ENCODE measurements around the gene KATNA1.

The KATNA1 gene

GRCh38 chr6:149657441-149657840 lies 8.9 kb upstream of the KATNA1 start:
- DNase-seq (ENCODE audit: insufficient read length) (no peak), FAIRE-seq (no peak)
- TF ChIP-seq TAF1 (IDR thresholded peaks at IDR 0.05; ENCODE audit: borderline replicate concordance, low read depth, low read length) = no peak
- no peak for TF ChIP-seq POLR2AphosphoS5 (IDR thresholded peaks at IDR 0.05; ENCODE audit: low read depth, low read length)
- no peak for TF ChIP-seq POLR2A (IDR thresholded peaks at IDR 0.05; ENCODE audit: low read depth, low read length)

- peak; percentile 38 for FAIRE-seq
- TF ChIP-seq TAF1 (IDR thresholded peaks at IDR 0.05; ENCODE audit: borderline replicate concordance, low read depth, low read length) = no peak
- TF ChIP-seq POLR2AphosphoS5 (IDR thresholded peaks at IDR 0.05; ENCODE audit: low read depth, low read length) = no peak
- no peak for TF ChIP-seq POLR2A (IDR thresholded peaks at IDR 0.05; ENCODE audit: low read depth, low read length)
Observed at GRCh38 chr6:149651056-149651455, 2.5 kb upstream of the KATNA1 start.

GRCh38 chr6:149646599-149646998 lies 1.9 kb downstream of the KATNA1 start:
- FAIRE-seq (no peak), DNase-seq (ENCODE audit: insufficient read length) (no peak)
- TF ChIP-seq TAF1 (IDR thresholded peaks at IDR 0.05; ENCODE audit: borderline replicate concordance, low read depth, low read length) (no peak), POLR2A (IDR thresholded peaks at IDR 0.05; ENCODE audit: low read depth, low read length) (no peak), POLR2AphosphoS5 (IDR thresholded peaks at IDR 0.05; ENCODE audit: low read depth, low read length) (no peak)

More at GRCh38 chr6:149651056-149651455, 2.5 kb upstream of the KATNA1 start:
- DNase-seq (ENCODE audit: insufficient read length) = no peak

- TF ChIP-seq POLR2A (IDR thresholded peaks at IDR 0.05; ENCODE audit: low read depth, low read length) (no peak), TAF1 (IDR thresholded peaks at IDR 0.05; ENCODE audit: borderline replicate concordance, low read depth, low read length) (no peak), POLR2AphosphoS5 (IDR thresholded peaks at IDR 0.05; ENCODE audit: low read depth, low read length) (no peak)
- peak; percentile 78 for FAIRE-seq
Observed at GRCh38 chr6:149642829-149643580, 5.5 kb downstream of the KATNA1 start.

GRCh38 chr6:149636124-149636523 lies 12.4 kb downstream of the KATNA1 start:
- DNase-seq (ENCODE audit: insufficient read length) = no peak
- FAIRE-seq = no peak
- TF ChIP-seq POLR2A (IDR thresholded peaks at IDR 0.05; ENCODE audit: low read depth, low read length) (no peak), POLR2AphosphoS5 (IDR thresholded peaks at IDR 0.05; ENCODE audit: low read depth, low read length) (no peak), TAF1 (IDR thresholded peaks at IDR 0.05; ENCODE audit: borderline replicate concordance, low read depth, low read length) (no peak)

More at GRCh38 chr6:149642829-149643580, 5.5 kb downstream of the KATNA1 start:
- DNase-seq (ENCODE audit: insufficient read length) = no peak

- DNase-seq (ENCODE audit: insufficient read length) (no peak), FAIRE-seq (no peak)
- TF ChIP-seq POLR2A (IDR thresholded peaks at IDR 0.05; ENCODE audit: low read depth, low read length) (no peak), POLR2AphosphoS5 (IDR thresholded peaks at IDR 0.05; ENCODE audit: low read depth, low read length) (no peak), TAF1 (IDR thresholded peaks at IDR 0.05; ENCODE audit: borderline replicate concordance, low read depth, low read length) (no peak)
Observed at GRCh38 chr6:149634315-149634714, 14.2 kb downstream of the KATNA1 start.

GRCh38 chr6:149628875-149629510 lies 19.5 kb downstream of the KATNA1 start:
- DNase-seq (ENCODE audit: insufficient read length) (no peak), FAIRE-seq (peak; percentile 85)
- TF ChIP-seq TAF1 (IDR thresholded peaks at IDR 0.05; ENCODE audit: borderline replicate concordance, low read depth, low read length) = no peak
- TF ChIP-seq POLR2AphosphoS5 (IDR thresholded peaks at IDR 0.05; ENCODE audit: low read depth, low read length) = no peak
- TF ChIP-seq POLR2A (IDR thresholded peaks at IDR 0.05; ENCODE audit: low read depth, low read length) = no peak

GRCh38 chr6:149627672-149628071 lies 20.8 kb downstream of the KATNA1 start:
- FAIRE-seq (no peak), DNase-seq (ENCODE audit: insufficient read length) (no peak)
- no peak for TF ChIP-seq POLR2AphosphoS5 (IDR thresholded peaks at IDR 0.05; ENCODE audit: low read depth, low read length)
- TF ChIP-seq POLR2A (IDR thresholded peaks at IDR 0.05; ENCODE audit: low read depth, low read length) = no peak
- no peak for TF ChIP-seq TAF1 (IDR thresholded peaks at IDR 0.05; ENCODE audit: borderline replicate concordance, low read depth, low read length)

GRCh38 chr6:149615805-149616204 lies 32.7 kb downstream of the KATNA1 start:
- DNase-seq (ENCODE audit: insufficient read length) (no peak), FAIRE-seq (no peak)
- TF ChIP-seq POLR2AphosphoS5 (IDR thresholded peaks at IDR 0.05; ENCODE audit: low read depth, low read length) (no peak), TAF1 (IDR thresholded peaks at IDR 0.05; ENCODE audit: borderline replicate concordance, low read depth, low read length) (no peak), POLR2A (IDR thresholded peaks at IDR 0.05; ENCODE audit: low read depth, low read length) (no peak)

GRCh38 chr6:149614337-149614736 lies 34.2 kb downstream of the KATNA1 start:
- no peak for FAIRE-seq
- no peak for TF ChIP-seq TAF1 (IDR thresholded peaks at IDR 0.05; ENCODE audit: borderline replicate concordance, low read depth, low read length)
- TF ChIP-seq POLR2A (IDR thresholded peaks at IDR 0.05; ENCODE audit: low read depth, low read length) = no peak
- no peak for TF ChIP-seq POLR2AphosphoS5 (IDR thresholded peaks at IDR 0.05; ENCODE audit: low read depth, low read length)
- DNase-seq (ENCODE audit: insufficient read length) = no peak

GRCh38 chr6:149608381-149608982 lies 40.0 kb downstream of the KATNA1 start:
- no peak for DNase-seq (ENCODE audit: insufficient read length)
- FAIRE-seq = no peak
- TF ChIP-seq TAF1 (IDR thresholded peaks at IDR 0.05; ENCODE audit: borderline replicate concordance, low read depth, low read length) (no peak), POLR2AphosphoS5 (IDR thresholded peaks at IDR 0.05; ENCODE audit: low read depth, low read length) (no peak), POLR2A (IDR thresholded peaks at IDR 0.05; ENCODE audit: low read depth, low read length) (no peak)
